CD4-positive, alpha-beta T cell (primary cell): ENCODE measurements around the gene CTSC. TPM values are rescaled to one million over a fixed set of nuclear protein-coding genes. Genes with fewer than 3 reads are reported as not detected.

Experiments
- ATAC-seq: fragments of 200-7000 bp; cut with Tn5 transposase; one replicate; pipeline ENCODE4 v1.10.0; 2022; ENCODE audit warnings: mild to moderate bottlenecking; ENCODE audit not compliant: poor library complexity
- CTCF ChIA-PET: fragments of 350-600 bp; sonication (Branson Sonifier 250); formaldehyde crosslinking; loops from one replicate; lab custom pipeline; 2021; ENCODE audit warnings: antibody characterized with exemption, inconsistent platforms; lab: Charles Lee
- POLR2A ChIA-PET: fragments of 350-600 bp; sonication (Branson Sonifier 250); formaldehyde crosslinking; loops from one replicate; lab custom pipeline; 2021; ENCODE audit warnings: antibody characterized with exemption, inconsistent platforms; lab: Charles Lee
- DNase-seq, 14 experiments: peaks; one replicate each; pipeline ENCODE4 v3.0.0-alpha.2; 2013 to 2020; ENCODE audit warnings: mixed read lengths in 2 of 14
- H3K27ac ChIP-seq, 2 donors: one replicate each; pipeline versions ENCODE4 v1.5.1 to v1.7.0; 2013; ENCODE audit warnings: low read length in 2 of 2, low read depth in 1 of 2, mild to moderate bottlenecking in 1 of 2
- H3K27me3 ChIP-seq, 2 experiments: 1 replicate in 1 of 2; 2 replicates in 1 of 2; pipeline versions ENCODE4 v1.6.1 to v1.7.0; 2013; ENCODE audit warnings: low read length in 2 of 2, control low read depth in 1 of 2, mild to moderate bottlenecking in 1 of 2, moderate library complexity in 1 of 2; ENCODE audit not compliant: insufficient read depth in 2 of 2, control insufficient read depth in 1 of 2
- H3K36me3 ChIP-seq: one replicate; pipeline ENCODE4 v1.6.1; 2013; ENCODE audit warnings: low read length, control low read depth; ENCODE audit not compliant: insufficient read depth
- H3K4me1 ChIP-seq: one replicate; pipeline ENCODE4 v1.6.1; 2013; ENCODE audit warnings: low read length, control low read depth; ENCODE audit not compliant: insufficient read depth
- H3K4me3 ChIP-seq: one replicate; pipeline ENCODE4 v1.5.1; 2013; ENCODE audit warnings: mild to moderate bottlenecking, low read length, moderate library complexity
- H3K9me3 ChIP-seq, 2 experiments: 1 replicate in 1 of 2; 2 replicates in 1 of 2; pipeline versions ENCODE4 v1.6.1 to v1.7.0; 2013; ENCODE audit warnings: low read length in 2 of 2, mild to moderate bottlenecking in 2 of 2, control low read depth in 1 of 2, moderate library complexity in 1 of 2; ENCODE audit not compliant: control insufficient read depth in 1 of 2, insufficient read depth in 1 of 2
- H3K27ac Mint-ChIP-seq: one replicate; pipeline ENCODE4 v1.8.0; 2020; ENCODE audit warnings: mixed read lengths
- H3K27me3 Mint-ChIP-seq: one replicate; pipeline ENCODE4 v1.8.0; 2021; ENCODE audit warnings: mixed read lengths
- H3K36me3 Mint-ChIP-seq: one replicate; pipeline ENCODE4 v1.8.0; 2021; ENCODE audit warnings: low read depth, mixed read lengths
- H3K4me1 Mint-ChIP-seq: one replicate; pipeline ENCODE4 v1.8.0; 2021; ENCODE audit warnings: low read depth, mixed read lengths
- H3K4me3 Mint-ChIP-seq: one replicate; pipeline ENCODE4 v1.8.0; 2020; ENCODE audit warnings: mild to moderate bottlenecking, mixed read lengths
- H3K9me3 Mint-ChIP-seq: one replicate; pipeline ENCODE4 v1.8.0; 2020; ENCODE audit warnings: mixed read lengths
- CTCF ChIP-seq: fragments of 200-600 bp; IDR thresholded peaks from one replicate; pipeline ENCODE4 v1.8.0; 2022; ENCODE audit warnings: antibody characterized with exemption, mild to moderate bottlenecking
- intact Hi-C, 2 experiments: fragments of 100-400 bp; cut with DNase I in 1 of 2; cut with micrococcal nuclease in 1 of 2; formaldehyde crosslinking; loops; one replicate each; pipeline versions ENCODE4 v1.15.1 to v1.9.0; 2023 to 2025; cut with DNase I, micrococcal nuclease
- total RNA-seq, 174 experiments: library from RNA in 2 of 174; stranded (reverse) in 2 of 174; gene quantifications; one replicate each; pipeline ENCODE4 v1.2.3 and lab custom pipeline; 2021 to 2026

The CTSC gene
- total RNA-seq, 2 experiments from 2014 or later, result 28.5 to 32.6 TPM

DNA sequence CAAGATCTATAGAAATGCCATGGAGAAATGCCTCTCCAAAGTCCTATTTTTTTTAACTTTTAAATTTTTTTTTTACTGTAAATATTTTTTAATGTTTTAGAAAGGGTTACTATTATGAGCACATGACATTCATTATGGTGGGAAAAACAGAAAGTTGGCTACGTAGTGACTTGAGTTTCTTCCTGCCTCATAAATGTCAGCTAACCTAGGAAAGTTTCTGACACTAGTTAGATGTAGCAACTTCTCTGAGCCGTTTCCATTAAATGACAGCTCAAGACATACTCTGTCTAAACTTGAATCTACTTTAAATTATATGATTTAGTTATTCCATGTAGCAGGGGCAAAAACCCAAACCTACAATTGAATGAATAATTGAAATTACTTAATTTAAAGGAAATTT lies 18.4 kb upstream of the CTSC start:
- DNase-seq (peak in 1 of 14 experiments; percentile 56), ATAC-seq (no peak)
- ChIA-PET POLR2A (interaction anchor here (0.7 to 2.8 kb wide), 6 partner anchors 11 to 58 kb away, joined by 3 to 19 read pairs (median 5); partner anchors contain the start of gene CTSC), CTCF (no interaction called here)
- Histone ChIP-seq H3K4me1 (peaks cover 12% of the 10 kb centered on the region), H3K4me3 (no peak overlapping the region), H3K27ac (no peak overlapping the region), H3K9me3 (no peaks in the 10 kb centered on the region), H3K27me3 (no peaks in the 10 kb centered on the region), H3K36me3 (no peaks in the 10 kb centered on the region)
- no peaks in the 10 kb centered on the region for H3K36me3 Mint-ChIP-seq
- no peak overlapping the region for H3K4me3 Mint-ChIP-seq
- TF ChIP-seq CTCF, result no peak
- no peaks in the 10 kb centered on the region for H3K9me3 Mint-ChIP-seq
- intact Hi-C loops, result loop anchor here in 1 of 2 experiments (10.0 kb wide), 1 partner anchor 51 kb away; no protein-coding TSS in a partner anchor
- peaks cover 49% of the 10 kb centered on the region for H3K4me1 Mint-ChIP-seq
- H3K27me3 Mint-ChIP-seq, result no peaks in the 10 kb centered on the region
- H3K27ac Mint-ChIP-seq, result no peak overlapping the region

- Mint-ChIP-seq H3K9me3 (no peaks in the 10 kb centered on the region), H3K27me3 (no peaks in the 10 kb centered on the region), H3K4me3 (peak overlapping the region; percentile 12), H3K36me3 (no peaks in the 10 kb centered on the region), H3K4me1 (peaks cover 42% of the 10 kb centered on the region), H3K27ac (no peak overlapping the region)
- intact Hi-C loops, result loop anchor here in 1 of 2 experiments (10.0 kb wide), 1 partner anchor 50 kb away; no protein-coding TSS in a partner anchor
- DNase-seq (no peak), ATAC-seq (no peak)
- no peak for TF ChIP-seq CTCF
- CTCF ChIA-PET, result interaction anchor here (0.7 kb wide), 1 partner anchor 17 kb away, joined by 3 read pairs; the partner anchor contains the start of gene CTSC
- no peak overlapping the region for H3K27ac ChIP-seq
- H3K4me1 ChIP-seq, result peaks cover 12% of the 10 kb centered on the region
- H3K4me3 ChIP-seq, result no peak overlapping the region
- H3K9me3 ChIP-seq, result no peaks in the 10 kb centered on the region
- no peaks in the 10 kb centered on the region for H3K36me3 ChIP-seq
- POLR2A ChIA-PET, result interaction anchor here (1.2 to 2.8 kb wide), 2 partner anchors 17 to 59 kb away, joined by 6 to 19 read pairs; partner anchors contain the start of gene CTSC
- H3K27me3 ChIP-seq, result no peaks in the 10 kb centered on the region
These were observed 17.4 kb upstream of the CTSC start for GRCh38 chr11:88354912-88355311.

GRCh38 chr11:88353835-88354496 lies 16.4 kb upstream of the CTSC start:
- intact Hi-C loops, result loop anchor here in 1 of 2 experiments (10.0 kb wide), 1 partner anchor 49 kb away; no protein-coding TSS in a partner anchor

More at GRCh38 chr11:88353835-88354496, 16.4 kb upstream of the CTSC start:
- CTCF ChIA-PET, result no interaction called here
- Histone ChIP-seq H3K4me1 (peaks cover 6% of the 10 kb centered on the region), H3K27me3 (no peaks in the 10 kb centered on the region), H3K9me3 (no peaks in the 10 kb centered on the region), H3K4me3 (no peak overlapping the region), H3K27ac (no peak overlapping the region), H3K36me3 (no peaks in the 10 kb centered on the region)
- ATAC-seq (no peak), DNase-seq (peak in 2 of 14 experiments; percentile 26 to 38)
- Mint-ChIP-seq H3K36me3 (no peaks in the 10 kb centered on the region), H3K4me1 (peaks cover 33% of the 10 kb centered on the region), H3K4me3 (peak overlapping the region; percentile 66), H3K27me3 (no peaks in the 10 kb centered on the region), H3K27ac (peak overlapping the region; percentile 75), H3K9me3 (no peaks in the 10 kb centered on the region)
- POLR2A ChIA-PET, result interaction anchor here (2.8 kb wide), 1 partner anchor 16 kb away, joined by 19 read pairs; the partner anchor contains the start of gene CTSC
- no peak for TF ChIP-seq CTCF
